IMR-90 (cell line): Measurements from ENCODE around the gene C10orf120. TPM values are rescaled to one million over a fixed set of nuclear protein-coding genes. Genes with fewer than 3 reads are reported as not detected.

Source experiments
- ATAC-seq: fragments of 200-7000 bp; cut with Tn5 transposase; 2 replicates; pipeline ENCODE4 v1.9.1; 2020; ENCODE audit warnings: low read depth, mild to moderate bottlenecking, moderate library complexity
- BruUV-seq: library from RNA; stranded (reverse); fragments of 400-500 nt; replicated peaks from 2 replicates; lab custom pipeline; 2021; lab: Mats Ljungman, UMichigan
- CTCF ChIA-PET: fragments of 300-600 bp; formaldehyde crosslinking; extraction: SDS; loops from one replicate; lab custom pipeline; 2021; ENCODE audit warnings: antibody characterized with exemption; lab: Yijun Ruan, JAX
- POLR2A ChIA-PET: fragments of 300-600 bp; sonication (Branson Sonifier 250); formaldehyde crosslinking; loops from one replicate; lab custom pipeline; 2022; ENCODE audit warnings: antibody characterized with exemption; ENCODE audit not compliant: unreplicated experiment; lab: Charles Lee
- DNase-seq: peaks from one replicate; pipeline ENCODE4 v3.0.0; 2013
- H2AFZ ChIP-seq: replicated peaks from 2 replicates; pipeline ENCODE3; 2013; ENCODE audit warnings: low read length, mild to moderate bottlenecking; ENCODE audit not compliant: poor library complexity
- H2AK5ac ChIP-seq: 2 replicates; pipeline ENCODE4 v1.6.1; 2013; ENCODE audit warnings: low read depth, low read length, inconsistent platforms
- H2AK9ac ChIP-seq: replicated peaks from 2 replicates; pipeline ENCODE3; 2013; ENCODE audit warnings: mild to moderate bottlenecking, low read depth, low read length, moderate library complexity; ENCODE audit not compliant: poor library complexity
- H2BK120ac ChIP-seq: 2 replicates; pipeline ENCODE4 v1.6.1; 2013; ENCODE audit warnings: low read depth, low read length, inconsistent platforms
- H2BK15ac ChIP-seq: 3 replicates; pipeline ENCODE4 v1.6.1; 2013; ENCODE audit warnings: low read depth, low read length, inconsistent platforms
- H2BK20ac ChIP-seq: 2 replicates; pipeline ENCODE4 v1.6.1; 2013; ENCODE audit warnings: low read depth, mild to moderate bottlenecking, inconsistent platforms, low read length, moderate library complexity
- H2BK5ac ChIP-seq: 2 replicates; pipeline ENCODE4 v1.6.1; 2013; ENCODE audit warnings: mild to moderate bottlenecking, low read depth, low read length, inconsistent platforms; ENCODE audit not compliant: poor library complexity, severe bottlenecking
- H3K14ac ChIP-seq: replicated peaks from 2 replicates; pipeline ENCODE4 v1.6.1; 2013; ENCODE audit warnings: low read depth, low read length, inconsistent platforms
- H3K18ac ChIP-seq: 2 replicates; pipeline ENCODE4 v1.6.1; 2013; ENCODE audit warnings: low read depth, low read length, control low read depth
- H3K23ac ChIP-seq: 2 replicates; pipeline ENCODE4 v1.6.1; 2013; ENCODE audit warnings: low read depth, low read length, inconsistent platforms
- H3K27ac ChIP-seq: 2 replicates; pipeline ENCODE4 v1.5.1; 2013; ENCODE audit warnings: mild to moderate bottlenecking, control low read depth, low read length; ENCODE audit not compliant: insufficient read depth
- H3K27me3 ChIP-seq: 2 replicates; pipeline ENCODE4 v1.6.1; 2013; ENCODE audit warnings: low read length; ENCODE audit not compliant: control insufficient read depth, insufficient read depth
- H3K36me3 ChIP-seq: 2 replicates; pipeline ENCODE4 v1.6.1; 2013; ENCODE audit warnings: low read length, mixed read lengths; ENCODE audit not compliant: control insufficient read depth, insufficient read depth
- H3K4ac ChIP-seq: 2 replicates; pipeline ENCODE4 v1.6.1; 2013; ENCODE audit warnings: low read depth, low read length, inconsistent platforms
- H3K4me1 ChIP-seq: 2 replicates; pipeline ENCODE4 v1.6.1; 2013; ENCODE audit warnings: low read length, mixed read lengths; ENCODE audit not compliant: control insufficient read depth, insufficient read depth
- H3K4me2 ChIP-seq: 2 replicates; pipeline ENCODE4 v1.6.1; 2013; ENCODE audit warnings: low read depth, mild to moderate bottlenecking, control low read depth, low read length, moderate library complexity
- H3K4me3 ChIP-seq: 2 replicates; pipeline ENCODE4 v1.5.1; 2013; ENCODE audit warnings: low read depth, mild to moderate bottlenecking, control low read depth, low read length, moderate library complexity; ENCODE audit not compliant: insufficient read depth
- H3K56ac ChIP-seq: 2 replicates; pipeline ENCODE4 v1.6.1; 2013; ENCODE audit warnings: low read length, inconsistent platforms; ENCODE audit not compliant: insufficient read depth; ENCODE audit errors: extremely low read depth
- H3K79me1 ChIP-seq, 2 experiments: 2 replicates each; pipeline ENCODE4 v1.6.1; 2013; ENCODE audit warnings: low read length in 2 of 2, inconsistent platforms in 1 of 2, low read depth in 1 of 2
- H3K9ac ChIP-seq: 2 replicates; pipeline ENCODE4 v1.6.1; 2013; ENCODE audit warnings: low read depth, low read length, control low read depth
- H3K9me1 ChIP-seq: 2 replicates; pipeline ENCODE4 v1.6.1; 2013; ENCODE audit warnings: low read length, inconsistent platforms; ENCODE audit not compliant: insufficient read depth
- H3K9me3 ChIP-seq: 2 replicates; pipeline ENCODE4 v1.6.1; 2013; ENCODE audit warnings: low read length; ENCODE audit not compliant: control insufficient read depth, insufficient read depth
- H4K20me1 ChIP-seq: 2 replicates; pipeline ENCODE4 v1.6.1; 2013; ENCODE audit warnings: low read length, inconsistent platforms; ENCODE audit not compliant: insufficient read depth
- H4K5ac ChIP-seq: 2 replicates; pipeline ENCODE4 v1.6.1; 2013; ENCODE audit warnings: mild to moderate bottlenecking, low read depth, low read length, control low read depth
- H4K8ac ChIP-seq, 2 experiments: 2 replicates each; pipeline ENCODE4 v1.6.1; 2013; ENCODE audit warnings: low read depth in 2 of 2, low read length in 2 of 2, control low read depth in 1 of 2, inconsistent platforms in 1 of 2
- H4K91ac ChIP-seq: 2 replicates; pipeline ENCODE4 v1.6.1; 2013; ENCODE audit warnings: low read depth, low read length, inconsistent platforms; ENCODE audit not compliant: insufficient read depth
- BHLHE40 ChIP-seq: fragments of 150-350 bp; IDR thresholded peaks from 2 replicates; pipeline ENCODE4 v1.6.1; 2016; ENCODE audit warnings: mild to moderate bottlenecking, low read depth, low read length
- CEBPB ChIP-seq: IDR thresholded peaks from 2 replicates; pipeline ENCODE4 v1.6.1; 2012; ENCODE audit warnings: low read depth, low read length, improper control_type of control experiment
- CHD1 ChIP-seq: IDR thresholded peaks from 2 replicates; pipeline ENCODE4 v1.6.1; 2012; ENCODE audit warnings: low read depth, low read length, improper control_type of control experiment
- ELK1 ChIP-seq: fragments of 150-350 bp; IDR thresholded peaks from 2 replicates; pipeline ENCODE4 v1.6.1; 2016; ENCODE audit warnings: low read depth, mild to moderate bottlenecking, low read length, moderate library complexity, borderline replicate concordance
- FOS ChIP-seq: fragments of 150-350 bp; IDR thresholded peaks from 2 replicates; pipeline ENCODE4 v1.6.1; 2016; ENCODE audit warnings: low read depth, low read length
- MAFK ChIP-seq: IDR thresholded peaks from 2 replicates; pipeline ENCODE4 v1.6.1; 2012; ENCODE audit warnings: low read depth, low read length, improper control_type of control experiment
- MAZ ChIP-seq: IDR thresholded peaks from 2 replicates; pipeline ENCODE4 v1.6.1; 2012; ENCODE audit warnings: low read depth, mild to moderate bottlenecking, low read length, improper control_type of control experiment, moderate library complexity, borderline replicate concordance
- MXI1 ChIP-seq: IDR thresholded peaks from 2 replicates; pipeline ENCODE4 v1.6.1; 2012; ENCODE audit warnings: low read depth, mild to moderate bottlenecking, low read length, moderate library complexity, borderline replicate concordance
- NFE2L2 ChIP-seq: fragments of 150-350 bp; IDR thresholded peaks from 2 replicates; pipeline ENCODE4 v1.6.1; 2016; ENCODE audit warnings: low read depth, mild to moderate bottlenecking, low read length
- POLR2A ChIP-seq: IDR thresholded peaks from 2 replicates; pipeline ENCODE4 v1.6.1; 2012; ENCODE audit warnings: mild to moderate bottlenecking, low read depth, low read length
- RAD21 ChIP-seq: IDR thresholded peaks from 2 replicates; pipeline ENCODE4 v1.6.1; 2012; ENCODE audit warnings: low read length, improper control_type of control experiment
- RCOR1 ChIP-seq: IDR thresholded peaks from 2 replicates; pipeline ENCODE4 v1.6.1; 2012; ENCODE audit warnings: mild to moderate bottlenecking, low read length, improper control_type of control experiment; ENCODE audit not compliant: insufficient replicate concordance
- RFX5 ChIP-seq: IDR thresholded peaks from 2 replicates; pipeline ENCODE4 v1.8.0; 2012; ENCODE audit warnings: low read depth, mild to moderate bottlenecking, low read length, moderate library complexity
- SMC3 ChIP-seq: fragments of 150-350 bp; IDR thresholded peaks from 2 replicates; pipeline ENCODE4 v1.6.1; 2016; ENCODE audit warnings: low read depth, mild to moderate bottlenecking, antibody characterized with exemption, low read length, moderate library complexity
- USF2 ChIP-seq: fragments of 150-350 bp; IDR thresholded peaks from 2 replicates; pipeline ENCODE4 v1.6.1; 2017; ENCODE audit warnings: mild to moderate bottlenecking, antibody characterized with exemption, low read length, low read depth
- WGBS, 2 experiments: methylation state at CpG; one replicate each; pipeline versions ENCODE4 v1.1.5 to v1.1.7; 2013; ENCODE audit warnings: missing lambda C conversion rate in 2 of 2; ENCODE audit not compliant: insufficient read length in 1 of 2; ENCODE audit errors: extremely low coverage in 2 of 2; 5-methylcytosine and 5-hydroxymethylcytosine counted together
- dilution Hi-C: fragments of 300-500 bp; cut with HindIII; formaldehyde crosslinking; loops from one replicate; pipeline ENCODE4 v1.14.3; 2018; ENCODE audit warnings: low sequenced_read_pairs; ENCODE audit not compliant: unreplicated experiment
- in situ Hi-C: fragments of 300-500 bp; cut with MboI; formaldehyde crosslinking; loops from 3 replicates; pipeline ENCODE4 v1.14.3; 2019; ENCODE audit warnings: low sequenced_read_pairs, inconsistent platforms, mixed read lengths
- intact Hi-C: fragments of 100-400 bp; cut with micrococcal nuclease; formaldehyde crosslinking; loops from 2 replicates; pipeline ENCODE4 v1.10.0; 2022
- polyA plus RNA-seq, 3 experiments: library from polyadenylated mRNA; depleted of rRNA; stranded (reverse); fragments of >200 nt; gene quantifications; 2 replicates each; pipeline ENCODE4 v1.2.3, GENCODE V29; 2012; ENCODE audit warnings: low replicate concordance in 1 of 3
- total RNA-seq: library from RNA; depleted of rRNA; stranded (reverse); fragments of >200 nt; gene quantifications from 2 replicates; pipeline ENCODE4 v1.2.3, GENCODE V29; 2012
- TF ChIP-seq, protein P1 (sequence below): conservative IDR thresholded peaks from 2 replicates; pipeline ENCODE4 v1.5.1; 2012; ENCODE audit warnings: mild to moderate bottlenecking, low read depth, low read length, improper control_type of control experiment

The C10orf120 gene
- total and polyA plus RNA-seq, 2 of the 4 experiments (the other 2 are of a cell fraction), result not detected

- no peak overlapping the region for H4K91ac ChIP-seq
- H3K9me1 ChIP-seq, result no peaks in the 10 kb centered on the region
- dilution Hi-C loops, result no loop called here
- H3K4ac ChIP-seq, result no peak overlapping the region
- ATAC-seq (no peak), DNase-seq (no peak)
- no peak for TF ChIP-seq POLR2A
- no peak for TF ChIP-seq ELK1
- TF ChIP-seq CHD1, result no peak
- no peak for TF ChIP-seq FOS
- no peak for TF ChIP-seq BHLHE40
- no peak for TF ChIP-seq USF2
- no peak for TF ChIP-seq NFE2L2
- no peak for TF ChIP-seq MAZ
- TF ChIP-seq MXI1, result no peak
- no peak for TF ChIP-seq RCOR1
- TF ChIP-seq RAD21, result no peak
- TF ChIP-seq, protein P1, sequence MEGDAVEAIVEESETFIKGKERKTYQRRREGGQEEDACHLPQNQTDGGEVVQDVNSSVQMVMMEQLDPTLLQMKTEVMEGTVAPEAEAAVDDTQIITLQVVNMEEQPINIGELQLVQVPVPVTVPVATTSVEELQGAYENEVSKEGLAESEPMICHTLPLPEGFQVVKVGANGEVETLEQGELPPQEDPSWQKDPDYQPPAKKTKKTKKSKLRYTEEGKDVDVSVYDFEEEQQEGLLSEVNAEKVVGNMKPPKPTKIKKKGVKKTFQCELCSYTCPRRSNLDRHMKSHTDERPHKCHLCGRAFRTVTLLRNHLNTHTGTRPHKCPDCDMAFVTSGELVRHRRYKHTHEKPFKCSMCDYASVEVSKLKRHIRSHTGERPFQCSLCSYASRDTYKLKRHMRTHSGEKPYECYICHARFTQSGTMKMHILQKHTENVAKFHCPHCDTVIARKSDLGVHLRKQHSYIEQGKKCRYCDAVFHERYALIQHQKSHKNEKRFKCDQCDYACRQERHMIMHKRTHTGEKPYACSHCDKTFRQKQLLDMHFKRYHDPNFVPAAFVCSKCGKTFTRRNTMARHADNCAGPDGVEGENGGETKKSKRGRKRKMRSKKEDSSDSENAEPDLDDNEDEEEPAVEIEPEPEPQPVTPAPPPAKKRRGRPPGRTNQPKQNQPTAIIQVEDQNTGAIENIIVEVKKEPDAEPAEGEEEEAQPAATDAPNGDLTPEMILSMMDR, result no peak
- no peak for TF ChIP-seq MAFK
- no peak for TF ChIP-seq CEBPB
- no peak for TF ChIP-seq SMC3
- no peak for TF ChIP-seq RFX5
- no peak overlapping the region for H2BK20ac ChIP-seq
- CTCF ChIA-PET, result no interaction called here
- no CpG with 5 or more reads among the region's 2 CpGs for WGBS, 2 experiments
- no peaks in the 10 kb centered on the region for H3K79me1 ChIP-seq
- no peak overlapping the region for H4K8ac ChIP-seq
- POLR2A ChIA-PET, result no interaction called here
- H2AFZ ChIP-seq, result no peak overlapping the region
- no peaks in the 10 kb centered on the region for H3K4me1 ChIP-seq
- no peak overlapping the region for H2BK5ac ChIP-seq
- H4K20me1 ChIP-seq, result no peaks in the 10 kb centered on the region
- no peak overlapping the region for H3K4me3 ChIP-seq
- no peak overlapping the region for H3K14ac ChIP-seq
- intact Hi-C loops, result no loop called here
- H2AK9ac ChIP-seq, result no peak overlapping the region
- no peaks in the 10 kb centered on the region for H3K36me3 ChIP-seq
- H4K5ac ChIP-seq, result no peak overlapping the region
- BruUV-seq, result no TSS peak
- H3K23ac ChIP-seq, result no peak overlapping the region
- H3K27me3 ChIP-seq, result no peaks in the 10 kb centered on the region; the same call in 1 of the 2 replicates
- H3K9me3 ChIP-seq, result no peaks in the 10 kb centered on the region
- no peak overlapping the region for H3K4me2 ChIP-seq
- no peak overlapping the region for H3K27ac ChIP-seq
- H2AK5ac ChIP-seq, result no peak overlapping the region
- H2BK120ac ChIP-seq, result no peak overlapping the region
- no peak overlapping the region for H3K56ac ChIP-seq
- no peak overlapping the region for H3K9ac ChIP-seq
- H3K18ac ChIP-seq, result no peak overlapping the region
- in situ Hi-C loops, result no loop called here
- H2BK15ac ChIP-seq, result no peak overlapping the region
Measured at GRCh38 chr10:122716025-122716424, 16.4 kb upstream of the C10orf120 start.
